NCI-H446 (cell line): ENCODE data around the gene KLK6.

Source experiments
- DNase-seq, 2 experiments: peaks; one replicate each; lab custom pipeline; 2025; lab: John Stamatoyannopoulos, UW

The KLK6 gene

GRCh38 chr19:50910722-50911121, 58.7 kb downstream of the KLK6 start:
- DNase-seq: no peak

DNA sequence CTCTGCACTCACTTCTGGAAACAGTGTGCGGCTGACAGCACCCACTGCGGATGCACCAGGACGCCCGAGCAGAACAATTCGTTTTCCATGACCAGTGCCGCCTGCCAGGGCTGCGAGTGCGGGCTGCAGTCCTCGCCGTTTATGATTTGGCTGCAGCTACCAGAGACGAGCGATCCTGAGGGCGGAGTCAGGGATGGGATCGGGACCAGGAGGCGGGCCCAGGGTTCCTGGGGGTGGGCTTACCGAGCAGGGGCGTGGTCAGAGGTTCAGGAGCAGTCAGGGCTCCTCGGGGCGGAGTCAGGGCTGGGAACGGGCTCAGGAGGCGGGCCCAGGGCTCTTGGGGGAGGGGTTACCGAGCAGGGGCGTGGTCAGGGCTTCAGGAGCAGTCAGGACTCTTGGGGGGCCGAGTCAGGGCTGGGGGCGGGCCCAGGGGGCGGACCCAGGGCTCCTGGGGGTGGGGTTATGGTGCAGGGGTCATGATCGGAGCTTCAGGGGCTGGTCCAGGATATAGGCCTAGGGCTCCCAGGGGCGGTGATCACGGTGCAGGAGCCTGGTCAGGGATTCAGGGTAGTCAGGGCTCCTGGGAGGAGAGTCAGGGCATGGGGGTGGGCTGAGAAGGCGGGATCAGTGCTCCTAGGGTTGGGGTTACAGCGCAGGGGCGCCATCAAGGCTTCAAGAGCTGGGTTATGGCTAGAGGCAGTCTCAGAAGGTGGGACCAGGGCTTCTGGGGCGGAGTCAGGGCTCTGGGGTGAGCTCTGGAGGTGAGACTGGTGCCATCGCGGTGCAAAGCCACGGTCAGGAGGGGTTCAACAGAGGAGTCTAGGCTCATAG, 59.9 kb downstream of the KLK6 start:
- DNase-seq: peak in 1 of 2 experiments; percentile 47
